Neural cell (in vitro differentiated cells): ENCODE results near the gene PHLDB2. TPM values are rescaled to one million over a fixed set of nuclear protein-coding genes. Genes with fewer than 3 reads are reported as not detected.

Experiments used
- H2AFZ ChIP-seq: fragments of 200-600, 300-800 bp; sonication (generic), shearing (Covaris generic); 2 replicates; pipeline ENCODE4 v1.6.0; 2014; ENCODE audit warnings: low read depth, mild to moderate bottlenecking, antibody characterized with exemption, low read length, moderate library complexity
- H3F3A ChIP-seq: fragments of 200-600 bp; shearing (Covaris generic); 2 replicates; pipeline ENCODE4 v1.6.1; 2016; ENCODE audit warnings: mild to moderate bottlenecking, moderate library complexity, mixed read lengths, antibody characterized with exemption, low read length; ENCODE audit not compliant: insufficient read depth, poor library complexity, severe bottlenecking
- H3K27ac ChIP-seq: fragments of 200-600, 300-800 bp; sonication (generic), shearing (Covaris generic); 2 replicates; pipeline ENCODE4 v1.5.1; 2014; ENCODE audit warnings: mild to moderate bottlenecking, low read length, moderate library complexity
- H3K27me3 ChIP-seq: fragments of 300-800, 200-600 bp; sonication (generic), shearing (Covaris generic); 2 replicates; pipeline ENCODE4 v1.6.0; 2014; ENCODE audit warnings: mild to moderate bottlenecking, low read depth, low read length, moderate library complexity; ENCODE audit not compliant: insufficient read depth
- H3K36me3 ChIP-seq: fragments of 300-800, 200-600 bp; sonication (generic), shearing (Covaris generic); 2 replicates; pipeline ENCODE4 v1.5.1; 2014; ENCODE audit warnings: mild to moderate bottlenecking, antibody characterized with exemption, low read length, moderate library complexity; ENCODE audit not compliant: insufficient read depth
- H3K4me2 ChIP-seq: fragments of 300-800, 200-600 bp; sonication (generic), shearing (Covaris generic); 2 replicates; pipeline ENCODE4 v1.6.0; 2014; ENCODE audit warnings: mild to moderate bottlenecking, low read length
- H3K4me3 ChIP-seq: fragments of 300-800, 200-600 bp; sonication (generic), shearing (Covaris generic); 2 replicates; pipeline ENCODE4 v1.5.1; 2014; ENCODE audit warnings: mild to moderate bottlenecking, low read length, moderate library complexity
- H3K79me2 ChIP-seq: fragments of 200-600 bp; shearing (Covaris generic); replicated peaks from 2 replicates; pipeline ENCODE4 v1.6.0; 2014; ENCODE audit warnings: mild to moderate bottlenecking, low read length, moderate library complexity; ENCODE audit not compliant: insufficient read depth
- H3K9ac ChIP-seq: fragments of 300-800, 200-600 bp; sonication (generic), shearing (Covaris generic); 2 replicates; pipeline ENCODE4 v1.6.1; 2016; ENCODE audit warnings: mild to moderate bottlenecking, low read length, mixed read lengths
- H3K9me2 ChIP-seq: fragments of 200-600 bp; shearing (Covaris generic); 2 replicates; pipeline ENCODE4 v1.6.1; 2016; ENCODE audit warnings: mild to moderate bottlenecking, low read length, mixed read lengths; ENCODE audit not compliant: insufficient read depth
- H3K9me3 ChIP-seq: fragments of 200-600, 300-800 bp; sonication (generic), shearing (Covaris generic); 2 replicates; pipeline ENCODE4 v1.6.1; 2016; ENCODE audit warnings: mild to moderate bottlenecking, mixed run types, low read length, moderate library complexity, mixed read lengths
- H4K20me1 ChIP-seq: fragments of 200-600 bp; shearing (Covaris generic); 2 replicates; pipeline ENCODE4 v1.6.1; 2016; ENCODE audit warnings: mild to moderate bottlenecking, mixed run types; ENCODE audit not compliant: insufficient read depth
- CTCF ChIP-seq: fragments of 450-650 bp; IDR thresholded peaks from 2 replicates; pipeline ENCODE4 v1.5.1; 2014; ENCODE audit warnings: antibody characterized with exemption, mild to moderate bottlenecking, moderate library complexity; ENCODE audit not compliant: poor library complexity, severe bottlenecking
- EP300 ChIP-seq: fragments of 450-650 bp; conservative IDR thresholded peaks from 2 replicates; pipeline ENCODE4 v1.6.1; 2014; ENCODE audit warnings: antibody characterized with exemption, mild to moderate bottlenecking, moderate library complexity; ENCODE audit not compliant: poor library complexity, severe bottlenecking
- EZH2 ChIP-seq: fragments of 200-600, 300-800 bp; shearing (Covaris generic), sonication (generic); IDR thresholded peaks from 2 replicates; pipeline ENCODE4 v1.6.1; 2014; ENCODE audit warnings: antibody characterized with exemption, low read length, borderline replicate concordance, mild to moderate bottlenecking; ENCODE audit not compliant: insufficient read depth, poor library complexity, severe bottlenecking
- MXI1 ChIP-seq: fragments of 450-650 bp; conservative IDR thresholded peaks from 2 replicates; pipeline ENCODE4 v1.6.1; 2014; ENCODE audit warnings: antibody characterized with exemption, mild to moderate bottlenecking; ENCODE audit not compliant: poor library complexity, severe bottlenecking
- POLR2AphosphoS5 ChIP-seq: IDR thresholded peaks from 2 replicates; pipeline ENCODE4 v1.6.1; 2012
- RAD21 ChIP-seq: fragments of 450-650 bp; conservative IDR thresholded peaks from 2 replicates; pipeline ENCODE4 v1.6.1; 2014; ENCODE audit warnings: antibody characterized with exemption, mild to moderate bottlenecking, moderate library complexity
- REST ChIP-seq: IDR thresholded peaks from 2 replicates; pipeline ENCODE4 v1.6.1; 2012; ENCODE audit warnings: borderline replicate concordance
- SMC3 ChIP-seq: fragments of 450-650 bp; conservative IDR thresholded peaks from 2 replicates; pipeline ENCODE4 v1.6.1; 2014; ENCODE audit warnings: antibody characterized with exemption, mild to moderate bottlenecking, moderate library complexity; ENCODE audit not compliant: poor library complexity
- TAF1 ChIP-seq: IDR thresholded peaks from 2 replicates; pipeline ENCODE4 v1.6.1; 2012; ENCODE audit warnings: low read depth
- polyA plus RNA-seq: library from polyadenylated mRNA; depleted of rRNA; stranded (reverse); fragments of >200 nt; gene quantifications from 2 replicates; pipeline ENCODE4 v1.2.3, GENCODE V29; 2014

The PHLDB2 gene
- polyA plus RNA-seq, 1 donor from 2014 or later, result 1.4 TPM

GRCh38 chr3:111915905-111916304 is 56.8 kb downstream of the PHLDB2 start:
- H3K9me2 ChIP-seq, result no peaks in the 10 kb centered on the region
- H3K4me3 ChIP-seq, result no peak overlapping the region
- no peak overlapping the region for H3K9ac ChIP-seq
- H4K20me1 ChIP-seq, result no peaks in the 10 kb centered on the region
- H3F3A ChIP-seq, result no peaks in the 10 kb centered on the region
- no peaks in the 10 kb centered on the region for H3K9me3 ChIP-seq
- no peaks in the 10 kb centered on the region for H3K27me3 ChIP-seq
- no peak overlapping the region for H2AFZ ChIP-seq
- no peaks in the 10 kb centered on the region for H3K79me2 ChIP-seq
- TF ChIP-seq EP300, result no peak
- TF ChIP-seq MXI1, result no peak
- TF ChIP-seq CTCF, result no peak
- no peak for TF ChIP-seq SMC3
- no peak for TF ChIP-seq RAD21
- no peak for TF ChIP-seq REST
- TF ChIP-seq POLR2AphosphoS5, result no peak
- TF ChIP-seq EZH2, result no peak
- no peak for TF ChIP-seq TAF1
- no peak overlapping the region for H3K27ac ChIP-seq
- no peak overlapping the region for H3K4me2 ChIP-seq
- no peaks in the 10 kb centered on the region for H3K36me3 ChIP-seq

- Histone ChIP-seq H4K20me1 (no peaks in the 10 kb centered on the region), H3F3A (no peaks in the 10 kb centered on the region), H3K9ac (no peak overlapping the region), H3K27me3 (no peaks in the 10 kb centered on the region), H3K27ac (no peak overlapping the region), H2AFZ (no peak overlapping the region), H3K4me3 (no peak overlapping the region), H3K9me2 (no peaks in the 10 kb centered on the region), H3K9me3 (no peaks in the 10 kb centered on the region), H3K4me2 (no peak overlapping the region), H3K36me3 (no peaks in the 10 kb centered on the region), H3K79me2 (no peaks in the 10 kb centered on the region)
- TF ChIP-seq POLR2AphosphoS5 (no peak), EZH2 (no peak), REST (no peak), CTCF (no peak), SMC3 (no peak), MXI1 (no peak), TAF1 (no peak), EP300 (no peak), RAD21 (no peak)
These were observed 58.2 kb downstream of the PHLDB2 start for GRCh38 chr3:111917300-111917699.
